Hepatic stellate cell (primary cell): ENCODE results near the gene TOMM70.
A peak's percentile ranks its signal among the peaks of the same experiment; 100 is the strongest.

ENCODE experiments used
- DNase-seq: peaks from one replicate; pipeline ENCODE4 v3.0.0; 2011; ENCODE audit warnings: low spot score

The TOMM70 gene

GRCh38 chr3:100324044-100324443, 76.8 kb downstream of the TOMM70 start:
- no peak for DNase-seq

- no peak for DNase-seq
Measured at GRCh38 chr3:100319951-100320350, 80.9 kb downstream of the TOMM70 start.

GRCh38 chr3:100317912-100318311, 83.0 kb downstream of the TOMM70 start:
- no peak for DNase-seq

GRCh38 chr3:100316641-100317069, 84.2 kb downstream of the TOMM70 start:
- peak; percentile 17 for DNase-seq
